HEK293 (cell line): Measurements from ENCODE around the gene RHOT2.

Experiments
- CTCF ChIA-PET: fragments of 350-600 bp; formaldehyde crosslinking; extraction: SDS; loops from one replicate; lab custom pipeline; 2021; ENCODE audit warnings: antibody characterized with exemption; lab: Yijun Ruan, JAX
- POLR2A ChIA-PET: fragments of 300-600 bp; formaldehyde crosslinking; extraction: SDS; loops from one replicate; lab custom pipeline; 2020; ENCODE audit warnings: antibody characterized with exemption, inconsistent platforms; lab: Yijun Ruan, JAX
- H3K27ac ChIP-seq: fragments of 200-500 bp; sonication (Bioruptor generic); 2 replicates; pipeline ENCODE4 v1.5.1; 2014; ENCODE audit warnings: low read depth, low read length, control low read depth, inconsistent platforms; ENCODE audit errors: extremely low read depth
- H3K36me3 ChIP-seq, 2 experiments: fragments of 200-500 bp in 1 of 2; sonication (Bioruptor generic) in 1 of 2; 1 replicate in 1 of 2; 2 replicates in 1 of 2; pipeline ENCODE4 v1.5.1; 2014 to 2017; ENCODE audit warnings: inconsistent platforms in 2 of 2, low read length in 2 of 2; ENCODE audit not compliant: control insufficient read depth in 2 of 2, insufficient read depth in 1 of 2
- H3K4me1 ChIP-seq: fragments of 200-500 bp; sonication (Bioruptor generic); 2 replicates; pipeline ENCODE4 v1.5.1; 2014; ENCODE audit warnings: mild to moderate bottlenecking, low read length, inconsistent platforms; ENCODE audit not compliant: control insufficient read depth, insufficient read depth
- H3K4me3 ChIP-seq: 2 replicates; pipeline ENCODE4 v1.5.1; 2011; ENCODE audit warnings: low read depth, mild to moderate bottlenecking, control low read depth, low read length, moderate library complexity
- H3K9me3 ChIP-seq: fragments of 200-500 bp; sonication (Bioruptor generic); 2 replicates; pipeline ENCODE4 v1.5.1; 2014; ENCODE audit warnings: low read depth, low read length, inconsistent platforms; ENCODE audit not compliant: control insufficient read depth, insufficient read depth
- FEZF1 ChIP-seq: fragments of 450-650 bp; formaldehyde crosslinking; IDR thresholded peaks from 2 replicates; pipeline ENCODE4 v1.5.1; 2016; ENCODE audit warnings: missing biosample characterization, missing genetic modification characterization
- OVOL3 ChIP-seq: fragments of 450-650 bp; formaldehyde crosslinking; IDR thresholded peaks from 2 replicates; pipeline ENCODE4 v1.5.1; 2016; ENCODE audit warnings: missing biosample characterization, missing genetic modification characterization
- REPIN1 ChIP-seq: fragments of 450-650 bp; formaldehyde crosslinking; IDR thresholded peaks from 2 replicates; pipeline ENCODE4 v1.5.1; 2017; ENCODE audit warnings: missing biosample characterization, missing genetic modification characterization, low read depth
- SP2 ChIP-seq: fragments of 450-650 bp; formaldehyde crosslinking; IDR thresholded peaks from 2 replicates; pipeline ENCODE4 v1.5.1; 2016; ENCODE audit warnings: missing biosample characterization, missing genetic modification characterization
- ZNF596 ChIP-seq: fragments of 450-650 bp; IDR thresholded peaks from 2 replicates; pipeline ENCODE4 v1.5.0; 2018; ENCODE audit warnings: missing biosample characterization, mild to moderate bottlenecking, missing genetic modification characterization, moderate library complexity
- ZNF624 ChIP-seq: fragments of 450-650 bp; formaldehyde crosslinking; IDR thresholded peaks from 2 replicates; pipeline ENCODE4 v1.5.1; 2017; ENCODE audit warnings: missing biosample characterization, missing genetic modification characterization
- TF ChIP-seq, protein P1 (sequence below): fragments of 450-650 bp; formaldehyde crosslinking; IDR thresholded peaks from 2 replicates; pipeline ENCODE4 v1.5.0; 2017; ENCODE audit warnings: missing biosample characterization, missing genetic modification characterization, borderline replicate concordance
- TF ChIP-seq, protein P2 (sequence below): fragments of 450-650 bp; formaldehyde crosslinking; IDR thresholded peaks from 2 replicates; pipeline ENCODE4 v1.5.1; 2016; ENCODE audit warnings: missing biosample characterization, missing genetic modification characterization
- TF ChIP-seq, protein P3 (sequence below): fragments of 450-650 bp; formaldehyde crosslinking; IDR thresholded peaks from 2 replicates; pipeline ENCODE4 v1.5.1; 2016; ENCODE audit warnings: missing biosample characterization, missing genetic modification characterization
- TF ChIP-seq, protein P4 (sequence below): fragments of 450-650 bp; formaldehyde crosslinking; IDR thresholded peaks from 2 replicates; pipeline ENCODE4 v1.5.1; 2017; ENCODE audit warnings: missing biosample characterization, missing genetic modification characterization
- TF ChIP-seq, protein P5 (sequence below): fragments of 450-650 bp; formaldehyde crosslinking; IDR thresholded peaks from 2 replicates; pipeline ENCODE4 v1.5.1; 2016; ENCODE audit warnings: missing biosample characterization, missing genetic modification characterization
- TF ChIP-seq, protein P6 (sequence below): fragments of 450-650 bp; formaldehyde crosslinking; IDR thresholded peaks from 2 replicates; pipeline ENCODE4 v1.5.1; 2016; ENCODE audit warnings: missing biosample characterization, missing genetic modification characterization
- TF ChIP-seq, protein P7 (sequence below): fragments of 450-650 bp; formaldehyde crosslinking; IDR thresholded peaks from 2 replicates; pipeline ENCODE4 v1.5.1; 2017; ENCODE audit warnings: missing biosample characterization, missing genetic modification characterization
- TF ChIP-seq, protein P8 (sequence below): fragments of 450-650 bp; formaldehyde crosslinking; conservative IDR thresholded peaks from 2 replicates; pipeline ENCODE4 v1.5.1; 2016; ENCODE audit warnings: low read depth, missing biosample characterization, missing genetic modification characterization

The RHOT2 gene

DNA sequence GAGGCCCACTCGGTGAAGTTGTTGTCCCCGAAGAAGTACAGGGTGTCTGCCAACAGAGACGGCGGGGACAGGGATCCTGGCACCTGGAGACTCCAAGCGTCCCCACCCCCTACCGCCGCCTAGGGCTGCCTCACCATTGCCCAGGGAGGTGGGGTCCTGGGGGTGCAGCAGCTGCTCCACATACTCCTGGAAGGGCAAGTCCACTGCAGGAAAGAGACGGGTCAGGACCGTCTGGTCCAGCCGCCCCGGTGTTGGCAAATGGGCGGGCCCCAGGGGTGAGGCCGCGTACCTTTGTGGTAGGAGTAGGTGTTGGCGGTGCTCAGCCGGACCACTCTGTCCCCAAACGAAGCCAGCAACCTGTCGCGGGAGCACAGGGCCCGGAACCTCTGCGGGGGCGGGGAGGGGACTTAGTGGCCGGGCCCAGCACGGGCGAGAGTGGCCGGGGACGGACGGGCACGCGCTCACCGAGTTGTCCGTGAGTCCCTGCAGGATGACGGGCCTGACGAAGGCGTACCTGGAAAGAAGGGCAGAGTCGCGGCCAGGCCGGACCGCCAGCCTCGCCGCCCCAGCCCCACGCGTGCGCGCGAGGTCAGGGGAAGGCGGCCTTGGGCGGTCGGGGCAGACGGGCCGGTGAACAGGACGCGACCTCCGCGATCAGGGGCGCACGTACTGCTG lies 15.6 kb downstream of the RHOT2 start (continued):
- TF ChIP-seq, protein P1, sequence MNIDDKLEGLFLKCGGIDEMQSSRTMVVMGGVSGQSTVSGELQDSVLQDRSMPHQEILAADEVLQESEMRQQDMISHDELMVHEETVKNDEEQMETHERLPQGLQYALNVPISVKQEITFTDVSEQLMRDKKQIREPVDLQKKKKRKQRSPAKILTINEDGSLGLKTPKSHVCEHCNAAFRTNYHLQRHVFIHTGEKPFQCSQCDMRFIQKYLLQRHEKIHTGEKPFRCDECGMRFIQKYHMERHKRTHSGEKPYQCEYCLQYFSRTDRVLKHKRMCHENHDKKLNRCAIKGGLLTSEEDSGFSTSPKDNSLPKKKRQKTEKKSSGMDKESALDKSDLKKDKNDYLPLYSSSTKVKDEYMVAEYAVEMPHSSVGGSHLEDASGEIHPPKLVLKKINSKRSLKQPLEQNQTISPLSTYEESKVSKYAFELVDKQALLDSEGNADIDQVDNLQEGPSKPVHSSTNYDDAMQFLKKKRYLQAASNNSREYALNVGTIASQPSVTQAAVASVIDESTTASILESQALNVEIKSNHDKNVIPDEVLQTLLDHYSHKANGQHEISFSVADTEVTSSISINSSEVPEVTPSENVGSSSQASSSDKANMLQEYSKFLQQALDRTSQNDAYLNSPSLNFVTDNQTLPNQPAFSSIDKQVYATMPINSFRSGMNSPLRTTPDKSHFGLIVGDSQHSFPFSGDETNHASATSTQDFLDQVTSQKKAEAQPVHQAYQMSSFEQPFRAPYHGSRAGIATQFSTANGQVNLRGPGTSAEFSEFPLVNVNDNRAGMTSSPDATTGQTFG (tag by site-specific recombination), result no peak
- TF ChIP-seq, protein P2, sequence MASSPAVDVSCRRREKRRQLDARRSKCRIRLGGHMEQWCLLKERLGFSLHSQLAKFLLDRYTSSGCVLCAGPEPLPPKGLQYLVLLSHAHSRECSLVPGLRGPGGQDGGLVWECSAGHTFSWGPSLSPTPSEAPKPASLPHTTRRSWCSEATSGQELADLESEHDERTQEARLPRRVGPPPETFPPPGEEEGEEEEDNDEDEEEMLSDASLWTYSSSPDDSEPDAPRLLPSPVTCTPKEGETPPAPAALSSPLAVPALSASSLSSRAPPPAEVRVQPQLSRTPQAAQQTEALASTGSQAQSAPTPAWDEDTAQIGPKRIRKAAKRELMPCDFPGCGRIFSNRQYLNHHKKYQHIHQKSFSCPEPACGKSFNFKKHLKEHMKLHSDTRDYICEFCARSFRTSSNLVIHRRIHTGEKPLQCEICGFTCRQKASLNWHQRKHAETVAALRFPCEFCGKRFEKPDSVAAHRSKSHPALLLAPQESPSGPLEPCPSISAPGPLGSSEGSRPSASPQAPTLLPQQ (tag by site-specific recombination), result peak; percentile 89
- TF ChIP-seq, protein P3, sequence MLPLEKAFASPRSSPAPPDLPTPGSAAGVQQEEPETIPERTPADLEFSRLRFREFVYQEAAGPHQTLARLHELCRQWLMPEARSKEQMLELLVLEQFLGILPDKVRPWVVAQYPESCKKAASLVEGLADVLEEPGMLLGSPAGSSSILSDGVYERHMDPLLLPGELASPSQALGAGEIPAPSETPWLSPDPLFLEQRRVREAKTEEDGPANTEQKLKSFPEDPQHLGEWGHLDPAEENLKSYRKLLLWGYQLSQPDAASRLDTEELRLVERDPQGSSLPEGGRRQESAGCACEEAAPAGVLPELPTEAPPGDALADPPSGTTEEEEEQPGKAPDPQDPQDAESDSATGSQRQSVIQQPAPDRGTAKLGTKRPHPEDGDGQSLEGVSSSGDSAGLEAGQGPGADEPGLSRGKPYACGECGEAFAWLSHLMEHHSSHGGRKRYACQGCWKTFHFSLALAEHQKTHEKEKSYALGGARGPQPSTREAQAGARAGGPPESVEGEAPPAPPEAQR, result no peak
- TF ChIP-seq REPIN1 (tag by site-specific recombination) (peak; percentile 16; the same call in 1 of the 2 replicates), FEZF1 (tag by site-specific recombination) (no peak), OVOL3 (peak; percentile 38; the same call in 1 of the 2 replicates)
- TF ChIP-seq, protein P4, sequence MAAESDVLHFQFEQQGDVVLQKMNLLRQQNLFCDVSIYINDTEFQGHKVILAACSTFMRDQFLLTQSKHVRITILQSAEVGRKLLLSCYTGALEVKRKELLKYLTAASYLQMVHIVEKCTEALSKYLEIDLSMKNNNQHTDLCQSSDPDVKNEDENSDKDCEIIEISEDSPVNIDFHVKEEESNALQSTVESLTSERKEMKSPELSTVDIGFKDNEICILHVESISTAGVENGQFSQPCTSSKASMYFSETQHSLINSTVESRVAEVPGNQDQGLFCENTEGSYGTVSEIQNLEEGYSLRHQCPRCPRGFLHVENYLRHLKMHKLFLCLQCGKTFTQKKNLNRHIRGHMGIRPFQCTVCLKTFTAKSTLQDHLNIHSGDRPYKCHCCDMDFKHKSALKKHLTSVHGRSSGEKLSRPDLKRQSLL (tag by site-specific recombination), result no peak

DNA sequence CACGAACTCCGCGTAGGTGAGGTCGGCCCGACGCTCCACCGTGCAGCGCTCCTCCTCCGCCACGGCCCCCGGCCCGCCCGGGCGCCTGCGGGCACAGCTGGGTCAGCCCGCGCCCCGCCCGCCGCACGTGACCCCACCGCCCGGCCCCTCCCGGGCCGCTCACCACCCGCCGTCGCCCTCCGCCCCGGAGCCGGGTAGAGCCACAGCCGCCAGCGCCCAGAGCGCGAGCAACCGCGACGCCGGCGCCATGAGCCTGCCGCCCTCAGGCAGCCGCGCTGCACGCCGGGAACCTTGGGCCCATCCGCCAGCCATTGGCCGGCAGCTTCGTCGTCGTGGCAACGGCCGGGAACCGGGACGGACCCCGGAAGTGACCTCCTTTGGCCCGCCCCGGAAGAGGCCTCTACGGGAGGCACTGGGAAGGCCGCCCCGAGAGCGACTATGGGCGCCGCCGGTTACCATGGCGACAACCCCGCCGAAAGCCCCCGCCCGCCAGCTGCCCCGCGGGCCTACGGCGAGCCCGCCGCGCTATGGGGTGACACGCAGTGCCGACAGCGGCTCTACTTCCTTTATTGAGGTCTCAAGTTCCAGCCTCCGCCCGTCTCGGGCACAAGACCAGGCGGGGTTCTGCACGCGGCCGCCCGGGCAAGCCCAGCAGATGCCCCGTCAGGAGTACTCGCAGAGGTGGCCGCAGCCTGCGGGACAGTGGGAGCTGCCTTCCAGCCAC lies 16.3 kb downstream of the RHOT2 start, which contains the start of gene JMJD8:
TSS of gene JMJD8 (minus strand) at position 264 of the 724 bp plus-strand sequence. CDS start at position 249, 15 bp downstream.
- Histone ChIP-seq H3K27ac (peak within 1 kb of the TSS; percentile 97), H3K4me3 (peak within 1 kb of the TSS; percentile 68), H3K36me3 (peaks cover 3 to 70% of the 10 kb centered on the region in 2 experiments; a peak in 1 of 3 replicates), H3K9me3 (no peaks in the 10 kb centered on the region), H3K4me1 (peaks cover 9% of the 10 kb centered on the region; the same call in 1 of the 2 replicates)
- ChIA-PET POLR2A (interaction anchor here (0.6 to 1.4 kb wide), 9 partner anchors 9 to 449 kb away, joined by 3 to 9 read pairs (median 4); partner anchors contain the start of genes CCDC78, FAM234A, HAGHL and METTL26), CTCF (interaction anchor here (0.8 to 1.8 kb wide), 2 partner anchors 28 to 101 kb away, joined by 3 read pairs; no protein-coding TSS in a partner anchor)
- TF ChIP-seq, protein P5, sequence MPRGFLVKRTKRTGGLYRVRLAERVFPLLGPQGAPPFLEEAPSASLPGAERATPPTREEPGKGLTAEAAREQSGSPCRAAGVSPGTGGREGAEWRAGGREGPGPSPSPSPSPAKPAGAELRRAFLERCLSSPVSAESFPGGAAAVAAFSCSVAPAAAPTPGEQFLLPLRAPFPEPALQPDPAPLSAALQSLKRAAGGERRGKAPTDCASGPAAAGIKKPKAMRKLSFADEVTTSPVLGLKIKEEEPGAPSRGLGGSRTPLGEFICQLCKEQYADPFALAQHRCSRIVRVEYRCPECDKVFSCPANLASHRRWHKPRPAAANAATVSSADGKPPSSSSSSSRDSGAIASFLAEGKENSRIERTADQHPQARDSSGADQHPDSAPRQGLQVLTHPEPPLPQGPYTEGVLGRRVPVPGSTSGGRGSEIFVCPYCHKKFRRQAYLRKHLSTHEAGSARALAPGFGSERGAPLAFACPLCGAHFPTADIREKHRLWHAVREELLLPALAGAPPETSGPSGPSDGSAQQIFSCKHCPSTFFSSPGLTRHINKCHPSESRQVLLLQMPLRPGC, result peak; percentile 64; the same call in 1 of the 2 replicates
- TF ChIP-seq SP2 (tag by site-specific recombination) (peak; percentile 95), ZNF596 (tag by site-specific recombination) (peak; percentile 3; the same call in 1 of the 2 replicates), ZNF624 (tag by site-specific recombination) (no peak)
- TF ChIP-seq, protein P6, sequence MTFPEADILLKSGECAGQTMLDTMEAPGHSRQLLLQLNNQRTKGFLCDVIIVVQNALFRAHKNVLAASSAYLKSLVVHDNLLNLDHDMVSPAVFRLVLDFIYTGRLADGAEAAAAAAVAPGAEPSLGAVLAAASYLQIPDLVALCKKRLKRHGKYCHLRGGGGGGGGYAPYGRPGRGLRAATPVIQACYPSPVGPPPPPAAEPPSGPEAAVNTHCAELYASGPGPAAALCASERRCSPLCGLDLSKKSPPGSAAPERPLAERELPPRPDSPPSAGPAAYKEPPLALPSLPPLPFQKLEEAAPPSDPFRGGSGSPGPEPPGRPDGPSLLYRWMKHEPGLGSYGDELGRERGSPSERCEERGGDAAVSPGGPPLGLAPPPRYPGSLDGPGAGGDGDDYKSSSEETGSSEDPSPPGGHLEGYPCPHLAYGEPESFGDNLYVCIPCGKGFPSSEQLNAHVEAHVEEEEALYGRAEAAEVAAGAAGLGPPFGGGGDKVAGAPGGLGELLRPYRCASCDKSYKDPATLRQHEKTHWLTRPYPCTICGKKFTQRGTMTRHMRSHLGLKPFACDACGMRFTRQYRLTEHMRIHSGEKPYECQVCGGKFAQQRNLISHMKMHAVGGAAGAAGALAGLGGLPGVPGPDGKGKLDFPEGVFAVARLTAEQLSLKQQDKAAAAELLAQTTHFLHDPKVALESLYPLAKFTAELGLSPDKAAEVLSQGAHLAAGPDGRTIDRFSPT (tag by site-specific recombination), result peak; percentile 71
- TF ChIP-seq, protein P7, sequence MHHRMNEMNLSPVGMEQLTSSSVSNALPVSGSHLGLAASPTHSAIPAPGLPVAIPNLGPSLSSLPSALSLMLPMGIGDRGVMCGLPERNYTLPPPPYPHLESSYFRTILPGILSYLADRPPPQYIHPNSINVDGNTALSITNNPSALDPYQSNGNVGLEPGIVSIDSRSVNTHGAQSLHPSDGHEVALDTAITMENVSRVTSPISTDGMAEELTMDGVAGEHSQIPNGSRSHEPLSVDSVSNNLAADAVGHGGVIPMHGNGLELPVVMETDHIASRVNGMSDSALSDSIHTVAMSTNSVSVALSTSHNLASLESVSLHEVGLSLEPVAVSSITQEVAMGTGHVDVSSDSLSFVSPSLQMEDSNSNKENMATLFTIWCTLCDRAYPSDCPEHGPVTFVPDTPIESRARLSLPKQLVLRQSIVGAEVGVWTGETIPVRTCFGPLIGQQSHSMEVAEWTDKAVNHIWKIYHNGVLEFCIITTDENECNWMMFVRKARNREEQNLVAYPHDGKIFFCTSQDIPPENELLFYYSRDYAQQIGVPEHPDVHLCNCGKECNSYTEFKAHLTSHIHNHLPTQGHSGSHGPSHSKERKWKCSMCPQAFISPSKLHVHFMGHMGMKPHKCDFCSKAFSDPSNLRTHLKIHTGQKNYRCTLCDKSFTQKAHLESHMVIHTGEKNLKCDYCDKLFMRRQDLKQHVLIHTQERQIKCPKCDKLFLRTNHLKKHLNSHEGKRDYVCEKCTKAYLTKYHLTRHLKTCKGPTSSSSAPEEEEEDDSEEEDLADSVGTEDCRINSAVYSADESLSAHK (tag by site-specific recombination), result peak; percentile 16; the same call in 1 of the 2 replicates
- TF ChIP-seq, protein P8, sequence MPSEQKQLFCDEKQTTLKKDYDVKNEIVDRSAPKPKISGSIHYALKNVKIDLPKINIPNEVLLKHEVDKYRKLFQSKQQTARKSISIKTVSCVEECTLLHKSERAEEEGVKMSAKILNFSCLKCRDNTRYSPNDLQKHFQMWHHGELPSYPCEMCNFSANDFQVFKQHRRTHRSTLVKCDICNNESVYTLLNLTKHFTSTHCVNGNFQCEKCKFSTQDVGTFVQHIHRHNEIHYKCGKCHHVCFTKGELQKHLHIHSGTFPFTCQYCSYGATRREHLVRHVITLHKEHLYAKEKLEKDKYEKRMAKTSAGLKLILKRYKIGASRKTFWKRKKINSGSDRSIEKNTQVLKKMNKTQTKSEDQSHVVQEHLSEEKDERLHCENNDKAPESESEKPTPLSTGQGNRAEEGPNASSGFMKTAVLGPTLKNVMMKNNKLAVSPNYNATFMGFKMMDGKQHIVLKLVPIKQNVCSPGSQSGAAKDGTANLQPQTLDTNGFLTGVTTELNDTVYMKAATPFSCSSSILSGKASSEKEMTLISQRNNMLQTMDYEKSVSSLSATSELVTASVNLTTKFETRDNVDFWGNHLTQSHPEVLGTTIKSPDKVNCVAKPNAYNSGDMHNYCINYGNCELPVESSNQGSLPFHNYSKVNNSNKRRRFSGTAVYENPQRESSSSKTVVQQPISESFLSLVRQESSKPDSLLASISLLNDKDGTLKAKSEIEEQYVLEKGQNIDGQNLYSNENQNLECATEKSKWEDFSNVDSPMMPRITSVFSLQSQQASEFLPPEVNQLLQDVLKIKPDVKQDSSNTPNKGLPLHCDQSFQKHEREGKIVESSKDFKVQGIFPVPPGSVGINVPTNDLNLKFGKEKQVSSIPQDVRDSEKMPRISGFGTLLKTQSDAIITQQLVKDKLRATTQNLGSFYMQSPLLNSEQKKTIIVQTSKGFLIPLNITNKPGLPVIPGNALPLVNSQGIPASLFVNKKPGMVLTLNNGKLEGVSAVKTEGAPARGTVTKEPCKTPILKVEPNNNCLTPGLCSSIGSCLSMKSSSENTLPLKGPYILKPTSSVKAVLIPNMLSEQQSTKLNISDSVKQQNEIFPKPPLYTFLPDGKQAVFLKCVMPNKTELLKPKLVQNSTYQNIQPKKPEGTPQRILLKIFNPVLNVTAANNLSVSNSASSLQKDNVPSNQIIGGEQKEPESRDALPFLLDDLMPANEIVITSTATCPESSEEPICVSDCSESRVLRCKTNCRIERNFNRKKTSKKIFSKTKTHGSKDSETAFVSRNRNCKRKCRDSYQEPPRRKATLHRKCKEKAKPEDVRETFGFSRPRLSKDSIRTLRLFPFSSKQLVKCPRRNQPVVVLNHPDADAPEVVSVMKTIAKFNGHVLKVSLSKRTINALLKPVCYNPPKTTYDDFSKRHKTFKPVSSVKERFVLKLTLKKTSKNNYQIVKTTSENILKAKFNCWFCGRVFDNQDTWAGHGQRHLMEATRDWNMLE (tag by site-specific recombination), result peak; percentile 69
